ENCODE results near the gene ANKRD31.
"Not testable (repeated sequence)": the region's sequence is repeated elsewhere in the genome, so short reads cannot be mapped to it uniquely, and the experiment has no call there.

GRCh38 chr5:75270605-75271004 is 33.9 kb upstream of the ANKRD31 start:
- TF ChIP-seq CTCF (conservative IDR thresholded peaks at IDR 0.05; ENCODE audit: low read depth, low read length); EZH2 (IDR thresholded peaks at IDR 0.05; ENCODE audit: low read length, unreplicated experiment): not testable (repeated sequence)

All from PC-3 (cell line).